ENCODE measurements around the gene TP53TG5.

The TP53TG5 gene

GRCh38 chr20:45347936-45348778 is 30.0 kb downstream of the TP53TG5 start, which contains the start of gene SDC4:
SDC4 (minus strand) TSS chr20:45348424; CDS start chr20:45348384, 40 bp downstream.
- Mint-ChIP-seq H3K4me3 (peak within 1 kb of the TSS; percentile 86), H3K9me3 (no peaks in the 10 kb centered on the region), H3K36me3 (peaks cover 43% of the 10 kb centered on the region), H3K4me1 (peaks cover 44% of the 10 kb centered on the region), H3K27ac (peak within 1 kb of the TSS; percentile 92)
- DNase-seq (ENCODE audit: low spot score in 2 of 2) (peak; percentile 62 to 81), ATAC-seq (peak; percentile 87)

DNA sequence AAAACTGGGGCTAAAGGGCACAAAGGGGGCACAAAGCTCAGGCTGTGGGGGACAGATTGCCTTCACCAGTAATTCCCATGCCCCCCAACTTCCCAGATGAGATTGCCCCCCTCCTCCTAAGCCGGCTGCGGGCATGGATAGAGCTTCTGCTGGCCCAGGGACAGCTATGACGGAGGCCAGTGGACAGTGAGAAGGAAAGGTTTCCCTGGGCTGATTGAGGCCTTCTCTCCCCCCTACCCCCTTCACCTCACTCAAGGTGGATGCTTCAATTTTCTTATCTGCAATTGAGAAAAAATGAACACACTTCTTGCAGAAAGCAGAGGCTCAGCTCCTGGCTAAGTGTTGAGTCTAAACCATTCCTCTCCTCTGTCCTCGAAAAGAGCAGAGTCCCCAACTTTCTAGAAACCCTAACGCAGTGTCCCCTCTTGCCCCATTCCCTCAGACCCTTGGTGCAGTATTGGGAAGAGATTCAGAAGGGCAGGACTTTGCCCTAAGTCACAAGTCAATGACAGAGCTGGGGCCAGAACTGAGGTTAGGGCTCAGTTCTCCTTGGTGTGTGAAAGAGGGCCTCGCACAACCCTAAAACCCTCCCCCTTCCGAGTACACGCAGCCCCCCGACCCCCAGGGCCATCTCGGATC is 30.7 kb downstream of the TP53TG5 start:
- Mint-ChIP-seq H3K4me3 (peak overlapping the region; percentile 86), H3K27ac (peak overlapping the region; percentile 92), H3K36me3 (peaks cover 43% of the 10 kb centered on the region), H3K4me1 (peaks cover 44% of the 10 kb centered on the region), H3K9me3 (no peaks in the 10 kb centered on the region)
- peak; percentile 29 for ATAC-seq
- DNase-seq (ENCODE audit: low spot score in 2 of 2), result no peak

DNA sequence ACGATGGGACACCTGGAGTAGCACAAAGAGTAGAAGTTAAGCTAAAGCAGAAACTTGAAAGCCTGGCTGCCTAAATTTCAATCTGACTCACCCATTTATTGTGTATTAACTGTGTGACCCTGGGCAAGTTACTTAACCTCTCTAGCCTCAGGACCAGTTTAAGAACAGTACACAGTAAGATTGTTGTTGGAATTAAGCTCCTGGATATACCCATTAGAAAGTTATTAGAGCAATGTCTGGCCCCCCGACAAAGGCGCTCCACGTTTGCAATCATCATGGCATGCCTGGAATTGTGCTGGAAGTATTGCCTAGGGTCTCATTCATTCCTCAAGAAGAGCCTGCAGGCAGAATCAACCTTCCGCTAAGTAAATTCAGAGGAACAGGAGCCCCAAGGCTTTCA is 31.3 kb downstream of the TP53TG5 start:
- no peak for DNase-seq (ENCODE audit: low spot score in 2 of 2)
- no peaks in the 10 kb centered on the region for H3K9me3 Mint-ChIP-seq
- H3K4me3 Mint-ChIP-seq, result peak overlapping the region; percentile 86
- peaks cover 48% of the 10 kb centered on the region for H3K36me3 Mint-ChIP-seq
- H3K4me1 Mint-ChIP-seq, result peaks cover 44% of the 10 kb centered on the region
- H3K27ac Mint-ChIP-seq, result peak overlapping the region; percentile 92
- ATAC-seq, result no peak

DNA sequence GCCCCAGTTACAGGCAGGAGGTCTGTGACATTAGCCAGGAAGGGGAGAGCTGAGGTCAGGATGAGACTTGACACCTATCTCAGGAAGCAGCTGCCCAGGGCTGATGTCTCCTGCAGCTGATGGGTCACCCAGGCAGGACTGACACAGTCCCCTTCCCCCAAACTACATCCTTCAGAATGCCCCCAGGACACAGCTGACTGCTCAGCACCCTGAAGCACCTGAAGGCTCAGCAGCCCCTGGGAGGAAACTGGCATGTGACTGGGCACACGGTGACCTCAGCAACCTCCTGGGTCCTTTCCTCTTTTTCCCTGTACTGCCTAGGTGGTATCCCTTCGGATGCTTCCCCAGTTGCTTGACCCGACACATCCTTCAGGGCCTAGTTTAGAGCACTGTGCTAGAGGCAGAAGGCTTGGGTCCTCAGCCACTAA is 31.8 kb downstream of the TP53TG5 start:
- Mint-ChIP-seq H3K4me3 (peak overlapping the region; percentile 86), H3K9me3 (no peaks in the 10 kb centered on the region), H3K27ac (peak overlapping the region; percentile 92), H3K4me1 (peaks cover 44% of the 10 kb centered on the region), H3K36me3 (peaks cover 53% of the 10 kb centered on the region)
- ATAC-seq (no peak), DNase-seq (ENCODE audit: low spot score in 2 of 2) (no peak)

DNA sequence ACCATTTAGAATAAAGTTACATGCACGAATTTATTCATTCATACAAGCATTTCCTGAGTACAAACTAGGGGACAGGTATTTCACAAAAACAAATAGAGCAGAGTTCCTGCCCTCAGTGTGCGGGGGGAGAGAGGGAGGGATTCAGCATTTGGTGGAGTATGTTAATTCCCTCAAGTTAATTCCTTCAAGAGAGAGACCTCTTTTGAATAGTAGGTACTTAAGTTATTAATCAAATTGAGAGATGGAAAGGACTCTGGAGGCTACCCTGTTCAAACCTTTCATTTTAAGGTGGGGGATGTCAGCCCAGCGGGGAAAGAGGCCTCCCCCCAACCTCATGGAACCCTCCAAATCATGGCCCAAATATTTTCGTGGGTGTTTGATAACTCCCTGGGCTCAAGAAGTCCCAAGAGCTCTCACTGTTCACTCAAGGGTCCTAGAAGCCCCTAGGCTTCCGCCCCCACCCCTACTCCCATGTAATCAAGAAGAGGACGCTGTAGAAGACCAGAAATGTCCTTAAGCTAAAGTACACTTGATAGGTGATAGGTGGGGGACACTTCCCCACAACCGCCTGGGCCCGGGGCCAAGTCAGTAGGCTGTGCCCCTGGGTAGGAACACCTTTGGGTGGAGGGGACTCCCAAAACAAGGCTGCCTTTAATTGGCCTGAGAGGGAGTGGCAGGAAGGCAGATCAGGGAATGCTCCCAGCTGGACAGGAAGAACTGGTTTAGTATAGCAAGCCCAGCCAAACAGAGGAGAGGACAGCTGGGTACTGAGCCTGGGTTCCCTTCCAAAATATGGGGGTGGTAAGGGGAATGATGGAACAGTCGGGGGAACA is 32.8 kb downstream of the TP53TG5 start:
- ATAC-seq, result no peak
- H3K36me3 Mint-ChIP-seq, result peaks cover 63% of the 10 kb centered on the region
- peak overlapping the region; percentile 74 for H3K27ac Mint-ChIP-seq
- peak overlapping the region; percentile 86 for H3K4me3 Mint-ChIP-seq
- peaks cover 53% of the 10 kb centered on the region for H3K4me1 Mint-ChIP-seq
- no peaks in the 10 kb centered on the region for H3K9me3 Mint-ChIP-seq
- DNase-seq (ENCODE audit: low spot score in 2 of 2), result no peak

DNA sequence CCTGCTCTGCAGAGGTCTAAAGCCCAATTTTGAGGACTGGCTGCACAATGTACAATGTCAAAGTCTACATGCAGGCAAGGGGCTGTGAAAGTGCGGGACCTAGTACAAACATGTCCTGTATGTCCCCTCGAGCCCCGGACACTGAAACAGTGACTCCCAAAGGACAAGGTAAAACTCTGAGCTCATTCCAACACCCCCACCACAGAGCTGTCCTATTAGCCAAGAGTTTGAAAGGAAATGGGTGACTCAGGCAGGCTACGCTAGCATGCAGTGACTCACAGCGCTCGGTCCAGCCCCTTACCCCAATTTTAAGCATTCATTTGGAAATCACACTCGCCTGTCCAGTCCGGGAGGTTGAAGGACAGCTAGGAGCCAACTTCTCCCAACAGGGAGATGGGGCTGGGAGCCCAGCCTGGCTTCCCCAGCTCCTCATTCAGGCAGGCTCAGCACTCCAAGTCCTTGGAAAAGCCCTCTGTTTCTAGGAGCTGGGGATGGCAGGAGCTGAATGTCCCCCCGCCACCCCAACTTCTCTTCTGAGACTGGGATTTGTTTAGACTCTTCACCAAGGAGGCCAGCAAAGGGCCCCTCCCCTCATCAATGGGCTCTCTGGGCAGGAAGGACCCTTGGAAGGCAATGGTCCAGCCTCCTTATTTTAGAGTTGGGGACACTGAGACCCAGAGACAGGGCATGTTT is 33.8 kb downstream of the TP53TG5 start:
- Mint-ChIP-seq H3K4me3 (peak overlapping the region; percentile 86), H3K4me1 (peaks cover 54% of the 10 kb centered on the region), H3K36me3 (peaks cover 73% of the 10 kb centered on the region), H3K27ac (no peak overlapping the region), H3K9me3 (no peaks in the 10 kb centered on the region)
- DNase-seq (ENCODE audit: low spot score in 2 of 2) (no peak), ATAC-seq (peak; percentile 24)

DNA sequence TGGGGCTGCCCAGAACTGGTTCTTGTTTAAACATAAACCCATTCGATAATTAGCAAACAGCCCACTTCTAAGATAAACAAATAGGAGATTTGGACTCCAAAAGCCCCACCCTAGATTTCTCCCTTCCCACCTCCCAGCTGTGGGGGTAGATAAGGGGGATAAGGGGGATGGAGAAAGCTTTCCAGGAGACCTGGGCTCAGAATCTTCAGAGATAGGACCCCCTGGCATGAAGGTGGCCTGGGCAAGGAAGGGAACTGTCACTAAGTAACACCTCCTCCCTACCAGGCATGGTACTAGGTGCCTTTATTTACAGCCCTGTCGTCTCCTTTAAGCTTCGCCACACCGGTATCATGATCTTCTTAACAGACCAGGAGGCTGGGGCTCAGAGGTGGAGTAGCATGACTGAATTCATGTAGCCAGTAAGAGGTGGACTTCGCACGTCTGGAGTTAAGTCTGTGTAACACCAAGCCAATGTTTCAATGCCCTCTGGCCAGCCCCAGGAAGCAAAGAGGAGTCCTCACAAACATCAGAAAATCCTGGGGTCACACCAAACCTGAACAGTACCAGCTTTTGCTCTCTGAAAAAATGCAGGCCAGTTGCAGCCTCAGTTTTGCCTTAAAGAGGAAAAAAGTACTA is 34.5 kb downstream of the TP53TG5 start:
- Mint-ChIP-seq H3K4me1 (peaks cover 51% of the 10 kb centered on the region), H3K9me3 (no peaks in the 10 kb centered on the region), H3K27ac (no peak overlapping the region), H3K4me3 (peak overlapping the region; percentile 86), H3K36me3 (peaks cover 77% of the 10 kb centered on the region)
- ATAC-seq (no peak), DNase-seq (ENCODE audit: low spot score in 2 of 2) (no peak)

- no peaks in the 10 kb centered on the region for H3K9me3 Mint-ChIP-seq
- H3K4me1 Mint-ChIP-seq, result peaks cover 48% of the 10 kb centered on the region
- ATAC-seq, result no peak
- H3K36me3 Mint-ChIP-seq, result peaks cover 71% of the 10 kb centered on the region
- no peak overlapping the region for H3K27ac Mint-ChIP-seq
- no peak overlapping the region for H3K4me3 Mint-ChIP-seq
- DNase-seq (ENCODE audit: low spot score in 2 of 2), result no peak
Measured at GRCh38 chr20:45342855-45343531, 35.1 kb downstream of the TP53TG5 start.

DNA sequence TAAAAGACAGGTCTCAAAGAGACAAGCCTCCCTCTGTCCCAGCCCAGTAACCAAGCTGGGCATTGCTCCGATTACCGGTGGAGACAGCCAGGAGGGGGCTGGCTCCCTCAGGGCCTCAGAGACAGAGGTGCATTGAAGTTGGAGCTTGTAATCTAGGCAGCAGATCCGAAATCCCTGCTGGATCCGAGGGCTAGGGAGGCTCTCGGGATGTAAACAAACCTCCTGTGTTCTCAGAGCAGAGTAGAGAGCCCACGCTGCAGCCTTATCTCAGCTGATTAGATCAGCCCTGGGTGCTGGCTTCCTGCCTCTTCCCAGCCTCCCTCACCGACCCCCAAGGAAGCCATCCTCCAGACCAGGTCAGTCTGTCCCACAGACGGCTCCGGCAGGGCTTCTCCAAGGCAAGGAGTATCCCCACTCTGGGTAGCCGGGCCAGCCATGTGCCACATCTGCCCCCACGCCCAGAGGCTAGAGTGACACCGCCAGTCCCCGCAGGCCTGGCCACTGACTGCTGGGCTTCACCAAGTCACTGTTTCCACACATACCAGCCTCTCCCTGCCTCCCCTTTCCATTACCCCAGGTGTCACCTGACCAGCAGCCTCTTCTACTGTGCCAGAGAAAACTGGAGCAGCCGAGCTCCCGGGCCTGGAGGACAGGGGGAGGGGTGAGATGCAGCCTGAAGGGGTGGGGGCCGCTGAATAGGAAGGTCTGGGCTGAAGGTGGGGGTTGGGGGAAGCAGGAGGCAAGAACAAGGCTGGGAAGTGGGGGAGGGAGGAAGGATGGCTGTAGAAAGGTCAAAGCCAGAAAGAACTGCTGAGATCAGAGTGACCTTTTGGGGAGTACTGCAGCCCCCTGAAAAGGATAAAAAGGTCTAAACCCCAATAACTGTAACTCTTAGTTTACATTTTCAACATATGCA is 35.9 kb downstream of the TP53TG5 start:
- Mint-ChIP-seq H3K9me3 (no peaks in the 10 kb centered on the region), H3K4me3 (no peak overlapping the region), H3K27ac (no peak overlapping the region), H3K4me1 (peaks cover 46% of the 10 kb centered on the region), H3K36me3 (peaks cover 71% of the 10 kb centered on the region)
- ATAC-seq (no peak), DNase-seq (ENCODE audit: low spot score in 2 of 2) (no peak)

DNA sequence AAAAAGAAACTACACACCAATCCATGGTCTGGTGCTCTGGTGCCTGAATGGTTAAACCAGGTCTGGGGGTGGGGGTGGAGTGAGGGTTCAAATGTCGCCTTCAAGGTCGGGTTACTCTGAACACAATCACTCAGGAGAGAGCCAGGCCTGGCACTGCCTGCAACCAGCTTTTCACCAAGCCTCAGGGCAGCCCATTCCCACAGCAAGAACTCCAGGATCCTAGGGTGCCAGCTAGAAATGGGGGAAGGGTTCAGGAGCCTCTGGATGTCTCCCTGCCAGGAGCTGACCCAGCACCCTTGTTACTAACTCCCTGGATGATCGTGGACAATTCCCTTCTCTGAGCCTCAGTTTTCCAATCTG is 36.6 kb downstream of the TP53TG5 start:
- ATAC-seq (no peak), DNase-seq (ENCODE audit: low spot score in 2 of 2) (no peak)
- Mint-ChIP-seq H3K9me3 (no peaks in the 10 kb centered on the region), H3K4me1 (peaks cover 45% of the 10 kb centered on the region), H3K36me3 (peaks cover 71% of the 10 kb centered on the region), H3K4me3 (no peak overlapping the region), H3K27ac (no peak overlapping the region)

DNA sequence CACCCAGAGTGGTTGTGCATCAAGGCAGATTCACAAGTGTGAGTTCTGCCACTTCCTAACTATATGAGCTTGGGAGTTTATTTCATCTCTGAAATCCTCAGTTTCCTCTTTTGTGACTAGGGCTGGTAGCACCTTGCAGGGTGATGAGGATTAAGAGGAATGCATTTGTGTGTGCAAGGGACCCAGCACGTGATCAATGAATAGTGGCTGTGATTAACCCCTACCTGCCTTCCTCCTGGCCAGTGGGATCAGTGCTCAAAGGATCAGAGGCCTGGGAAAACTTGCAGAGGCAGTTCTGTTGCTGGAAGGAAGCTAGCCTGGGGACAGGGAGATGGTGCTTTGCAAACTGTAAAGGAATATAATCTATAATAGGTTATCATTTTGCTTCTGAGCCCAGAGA is 37.2 kb downstream of the TP53TG5 start:
- H3K4me1 Mint-ChIP-seq, result peaks cover 39% of the 10 kb centered on the region
- H3K27ac Mint-ChIP-seq, result no peak overlapping the region
- H3K9me3 Mint-ChIP-seq, result no peaks in the 10 kb centered on the region
- DNase-seq (ENCODE audit: low spot score in 2 of 2) (no peak), ATAC-seq (no peak)
- peaks cover 68% of the 10 kb centered on the region for H3K36me3 Mint-ChIP-seq
- no peak overlapping the region for H3K4me3 Mint-ChIP-seq

DNA sequence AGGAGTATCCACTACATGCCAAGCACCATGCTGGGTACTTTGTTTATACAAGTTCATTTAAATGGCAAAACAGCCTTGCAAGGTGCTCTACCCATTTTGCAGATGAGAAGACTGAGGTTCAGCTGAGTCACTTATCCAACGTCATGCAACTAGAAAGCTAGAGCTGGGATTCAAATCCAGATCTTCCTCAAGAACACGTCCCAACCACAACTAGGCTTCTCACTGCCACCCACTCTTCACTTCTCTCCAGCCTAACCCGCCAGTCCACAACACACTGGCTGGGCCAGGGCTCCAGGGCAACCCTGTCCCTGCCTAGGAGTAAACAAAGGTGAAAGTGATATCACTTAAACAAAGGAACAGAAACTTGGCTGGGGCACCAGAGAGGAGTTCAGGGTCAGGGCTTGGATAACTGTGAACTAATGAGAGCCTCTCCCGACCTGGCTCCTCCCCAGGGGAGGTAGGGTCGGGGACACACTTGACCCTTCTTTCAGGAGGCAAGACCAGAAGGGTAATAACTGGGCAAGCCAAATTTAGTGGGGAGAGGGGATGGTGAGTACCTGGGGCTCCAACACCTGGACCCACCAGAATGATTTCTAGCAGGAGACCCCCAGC is 37.8 kb downstream of the TP53TG5 start:
- peaks cover 68% of the 10 kb centered on the region for H3K36me3 Mint-ChIP-seq
- H3K9me3 Mint-ChIP-seq, result no peaks in the 10 kb centered on the region
- DNase-seq (ENCODE audit: low spot score in 2 of 2) (no peak), ATAC-seq (no peak)
- H3K27ac Mint-ChIP-seq, result no peak overlapping the region
- no peak overlapping the region for H3K4me3 Mint-ChIP-seq
- peaks cover 38% of the 10 kb centered on the region for H3K4me1 Mint-ChIP-seq

- ATAC-seq (no peak), DNase-seq (ENCODE audit: low spot score in 2 of 2) (no peak)
- H3K9me3 Mint-ChIP-seq, result no peaks in the 10 kb centered on the region
- peaks cover 32% of the 10 kb centered on the region for H3K4me1 Mint-ChIP-seq
- no peak overlapping the region for H3K4me3 Mint-ChIP-seq
- peaks cover 68% of the 10 kb centered on the region for H3K36me3 Mint-ChIP-seq
- H3K27ac Mint-ChIP-seq, result no peak overlapping the region
Measured at GRCh38 chr20:45339799-45340198, 38.3 kb downstream of the TP53TG5 start.
